GM21528 (cell line): ENCODE data around the gene LMF2.
"Not testable (repeated sequence)": the region's sequence is repeated elsewhere in the genome, so short reads cannot be mapped to it uniquely, and the experiment has no call there.

Source experiments
- ATAC-seq: cut with Tn5 transposase; IDR thresholded peaks from one replicate; pipeline ENCODE4 v1.9.1; 2021; ENCODE audit warnings: mild to moderate bottlenecking, moderate library complexity; ENCODE audit not compliant: unreplicated experiment, low FRiP score

The LMF2 gene

GRCh38 chr22:50523806-50524675 is 16.5 kb upstream of the LMF2 start:
- ATAC-seq, result no peak

DNA sequence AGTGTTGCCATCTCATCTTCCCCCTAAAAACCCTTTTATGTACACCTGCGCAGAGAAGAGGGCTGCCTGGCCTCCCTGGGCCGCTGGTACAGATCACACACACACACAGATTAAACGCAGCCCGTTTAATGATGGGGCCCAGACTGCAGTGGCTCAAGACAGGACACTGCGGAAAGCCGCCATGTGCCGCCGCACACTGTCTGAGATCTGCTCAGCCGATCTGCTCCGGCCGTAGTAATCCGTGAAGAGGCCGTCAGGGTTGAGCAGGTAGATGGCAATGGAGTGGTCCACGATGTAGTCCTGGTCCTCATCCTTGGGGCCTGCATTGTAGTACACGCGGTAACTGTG is 15.9 kb upstream of the LMF2 start:
- ATAC-seq, result no peak

- no peak for ATAC-seq
These were observed 15.4 kb upstream of the LMF2 start for GRCh38 chr22:50522806-50523438.

GRCh38 chr22:50522208-50522805 is 14.8 kb upstream of the LMF2 start:
- ATAC-seq, result no peak

GRCh38 chr22:50521710-50522109 is 14.2 kb upstream of the LMF2 start:
- no peak for ATAC-seq

DNA sequence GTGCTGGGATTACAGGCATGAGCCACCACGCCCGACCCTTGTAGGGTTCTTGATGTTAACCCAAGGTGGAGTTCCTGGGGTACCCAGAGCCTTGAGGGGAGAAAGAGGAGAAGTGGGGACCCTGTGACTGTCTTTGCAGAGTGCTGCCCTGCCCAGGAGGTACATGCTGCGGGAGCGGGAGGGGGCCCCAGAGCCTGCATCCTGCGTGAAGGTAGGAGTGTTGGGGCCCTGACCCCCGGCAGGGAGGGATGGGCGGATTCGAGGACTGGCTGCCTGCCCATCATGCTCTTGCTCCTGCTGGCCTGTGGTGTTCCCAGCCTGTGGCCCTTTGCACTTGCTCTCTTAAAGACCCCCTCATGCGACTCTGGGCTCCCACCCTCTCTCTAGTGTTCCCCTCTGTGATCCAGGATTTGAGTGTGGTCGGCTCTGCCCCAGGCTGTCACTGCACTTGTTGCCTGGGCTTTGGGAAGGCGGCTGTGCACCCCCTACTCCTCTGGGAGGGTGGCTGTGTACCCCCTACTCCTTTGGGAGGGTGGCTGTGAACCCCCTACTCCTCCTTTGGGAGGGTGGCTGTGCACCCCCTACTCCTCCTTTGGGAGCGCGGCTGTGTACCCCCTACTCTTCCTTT is 13.4 kb upstream of the LMF2 start:
- ATAC-seq, result no peak

DNA sequence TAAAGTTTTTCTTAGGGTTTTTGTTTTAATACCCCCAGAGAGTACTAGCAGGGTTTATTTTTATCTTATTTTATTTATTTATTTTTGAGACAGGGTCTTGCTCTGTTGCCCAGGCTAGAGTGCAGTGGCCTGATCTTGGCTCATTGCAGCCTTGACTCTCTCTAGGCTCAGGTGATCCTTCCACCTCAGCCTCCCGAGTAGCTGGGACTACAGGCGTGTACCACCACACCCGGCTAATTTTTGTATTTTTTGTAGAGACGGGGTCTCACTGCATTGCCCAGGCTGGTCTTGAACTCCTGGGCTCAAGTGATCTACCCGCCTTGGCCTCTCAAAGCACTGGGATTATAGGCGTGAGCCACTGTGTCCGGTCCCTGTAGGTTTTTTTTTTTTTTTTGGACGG is 12.7 kb upstream of the LMF2 start:
- ATAC-seq, result not testable (repeated sequence)

DNA sequence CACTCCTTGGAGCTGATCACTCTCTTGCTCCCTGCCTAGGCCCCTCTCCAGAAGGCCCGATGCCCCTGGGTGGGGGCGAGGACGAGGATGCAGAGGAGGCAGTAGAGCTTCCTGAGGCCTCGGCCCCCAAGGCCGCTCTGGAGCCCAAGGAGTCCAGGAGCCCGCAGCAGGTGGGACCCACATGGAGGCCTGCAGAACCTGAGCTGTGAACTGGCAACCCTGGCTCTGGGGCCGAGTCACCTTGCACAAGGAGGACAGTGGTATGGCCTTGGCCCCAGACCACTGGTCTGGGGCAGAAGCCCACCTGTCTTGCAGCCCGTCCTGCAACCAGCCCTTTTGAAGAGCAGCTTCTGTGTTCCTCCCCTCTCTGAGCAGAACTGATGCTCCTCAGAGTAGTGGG is 11.6 kb upstream of the LMF2 start:
- no peak for ATAC-seq

- no peak for ATAC-seq
These were observed 11.1 kb upstream of the LMF2 start for GRCh38 chr22:50518606-50519005.

GRCh38 chr22:50517495-50518260 is 10.2 kb upstream of the LMF2 start:
- no peak for ATAC-seq

GRCh38 chr22:50516891-50517290 is 9.4 kb upstream of the LMF2 start:
- ATAC-seq, result no peak

DNA sequence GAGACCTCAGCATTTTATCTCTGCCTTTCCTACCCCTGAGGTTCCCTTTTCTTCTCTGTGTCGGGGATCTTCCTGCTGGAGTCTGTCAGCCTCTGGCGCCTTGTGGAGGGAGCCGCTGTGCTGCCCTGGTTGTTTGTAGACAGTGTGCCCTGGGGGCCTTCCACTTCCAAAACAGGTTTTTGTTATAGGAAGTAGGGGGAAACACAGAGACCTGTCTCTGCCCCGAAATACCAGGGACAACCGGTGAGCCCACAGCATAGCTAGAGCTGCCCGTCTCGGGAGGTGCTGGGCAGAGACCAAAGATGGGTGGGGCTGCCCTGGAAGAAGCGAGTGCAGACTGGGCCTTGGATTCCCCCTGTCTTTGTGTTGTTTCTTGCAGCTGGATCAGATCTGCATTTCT is 8.6 kb upstream of the LMF2 start:
- no peak for ATAC-seq

GRCh38 chr22:50513175-50513574 is 5.7 kb upstream of the LMF2 start:
- no peak for ATAC-seq

DNA sequence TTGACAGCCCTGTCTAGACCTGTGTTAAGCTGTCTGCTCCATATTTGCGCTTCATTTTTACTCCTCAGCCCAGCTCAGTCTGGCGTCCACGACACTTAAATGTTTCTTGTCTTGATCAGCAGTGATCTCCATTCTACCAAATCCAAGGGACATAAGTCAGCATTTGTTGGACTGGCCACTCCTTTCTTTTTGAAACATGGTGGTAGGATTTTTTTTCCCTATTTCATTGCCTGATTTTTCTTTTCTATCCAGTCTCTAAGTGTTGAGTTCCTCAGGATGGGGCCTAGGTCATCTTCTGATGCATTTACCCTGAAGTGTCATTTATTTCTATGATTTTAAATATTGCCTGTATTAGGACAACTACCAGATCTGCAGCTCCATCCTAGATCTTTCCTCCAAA is 1.4 kb upstream of the LMF2 start:
- no peak for ATAC-seq

- ATAC-seq, result peak; percentile 68
These were observed 736 bp upstream of the LMF2 start, which contains the start of gene NCAPH2 for GRCh38 chr22:50507991-50508884. TSS of gene NCAPH2 (plus strand) at chr22:50508224. CDS start at chr22:50508338, 114 bp downstream.

DNA sequence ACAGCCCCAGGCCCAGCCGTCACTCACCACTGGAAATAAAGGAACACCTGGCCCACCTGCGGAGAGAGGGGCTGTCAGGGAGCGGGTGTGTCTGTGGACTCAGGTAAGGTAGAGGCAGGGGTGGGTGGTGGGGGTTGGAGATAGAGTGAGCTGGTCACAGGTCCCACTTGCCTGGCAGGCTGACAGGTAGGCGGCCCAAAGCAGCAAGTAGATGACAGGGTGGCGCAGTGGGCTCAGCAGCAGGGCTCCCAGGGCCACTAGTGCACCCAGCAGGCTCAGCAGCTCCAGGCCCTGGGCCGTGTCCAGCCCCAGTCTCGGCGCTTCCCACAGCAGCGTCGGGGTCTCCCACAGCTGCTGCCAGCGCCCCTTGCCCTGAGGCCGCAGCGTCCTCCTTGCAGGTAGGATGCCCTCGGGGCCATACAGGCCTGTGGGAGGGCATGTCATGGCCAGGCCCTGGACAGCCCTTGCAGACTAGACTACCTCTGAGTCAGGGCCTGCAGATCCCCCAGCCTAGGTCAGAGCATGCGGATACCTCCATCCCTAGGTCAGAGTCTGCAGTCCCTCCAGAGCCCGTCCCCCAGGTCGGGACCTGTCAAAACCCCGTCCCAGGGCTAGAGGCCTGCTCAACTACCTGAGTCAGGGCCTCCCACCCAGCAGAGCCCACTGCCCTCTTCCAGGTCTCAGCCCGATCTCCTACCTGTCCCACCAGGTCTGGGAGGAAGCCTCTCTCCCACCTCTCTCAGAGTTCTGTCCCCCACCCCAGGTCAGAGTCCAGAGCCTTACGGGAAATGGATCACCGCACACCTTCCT is 686 bp downstream of the LMF2 start:
- ATAC-seq, result peak; percentile 26

- ATAC-seq, result no peak
These were observed 1.5 kb downstream of the LMF2 start for GRCh38 chr22:50505776-50506610.

GRCh38 chr22:50505276-50505775 is 2.2 kb downstream of the LMF2 start:
- no peak for ATAC-seq
